ENCODE data around the gene GLIS1. TPM values are rescaled to one million over a fixed set of nuclear protein-coding genes. Genes with fewer than 3 reads are reported as not detected.

GLIS1 gene
- total and polyA plus RNA-seq, 2 experiments from 2014 or later = 0.13 to 1.3 TPM

DNA sequence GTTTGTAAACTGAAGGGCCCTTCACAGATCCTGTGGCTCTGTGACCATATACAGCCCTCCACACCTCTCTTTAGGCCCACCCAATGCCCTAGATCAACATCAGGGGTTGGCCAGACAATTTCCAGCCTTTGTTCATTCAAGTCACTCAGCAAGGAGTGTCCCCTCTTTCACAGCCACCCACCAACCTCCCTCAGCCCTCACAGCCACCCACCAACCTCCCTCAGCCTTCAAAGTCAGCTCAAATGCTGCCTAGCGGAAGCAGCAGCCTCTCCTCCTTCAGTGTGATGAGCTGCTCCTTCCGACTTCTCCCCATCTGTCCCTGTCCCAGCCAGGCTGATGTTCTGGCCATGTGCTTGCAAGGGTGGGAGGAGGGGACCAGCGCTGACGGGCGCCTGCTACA is 208.4 kb downstream of the GLIS1 start:
- 96% methylated on average over 5 of the region's 5 CpGs for WGBS (ENCODE audit: low lambda C conversion rate, missing lambda C conversion rate)
- H4K20me1 ChIP-seq (ENCODE audit: insufficient read depth, poor library complexity, severe bottlenecking) = no peaks in the 10 kb centered on the region

GRCh38 chr1:53529555-53529954 is 209.4 kb downstream of the GLIS1 start:
- H3K27me3 ChIP-seq = no peaks in the 10 kb centered on the region
- no peaks in the 10 kb centered on the region for H3K36me3 ChIP-seq (replicated peaks; ENCODE audit: insufficient read depth, low read depth)
- peaks cover 18% of the 10 kb centered on the region for H3K4me1 ChIP-seq (ENCODE audit: insufficient read depth)
- 89% methylated on average over 11 of the region's 14 CpGs for WGBS (ENCODE audit: low lambda C conversion rate, missing lambda C conversion rate)
- H3K9me3 ChIP-seq (ENCODE audit: low read depth) = no peaks in the 10 kb centered on the region
- no peak overlapping the region for H2AFZ ChIP-seq
- H3K79me2 ChIP-seq = no peaks in the 10 kb centered on the region
- H3K4me3 ChIP-seq = no peak overlapping the region
- H3K4me2 ChIP-seq = no peak overlapping the region
- no peaks in the 10 kb centered on the region for H4K20me1 ChIP-seq (ENCODE audit: insufficient read depth, poor library complexity, severe bottlenecking)
- no peaks in the 10 kb centered on the region for H3K9me2 ChIP-seq (replicated peaks; ENCODE audit: insufficient read depth)
- TF ChIP-seq EZH2 (IDR thresholded peaks at IDR 0.05; ENCODE audit: borderline replicate concordance) (no peak), EZH2phosphoT487 (IDR thresholded peaks at IDR 0.05; ENCODE audit: low read depth, severe bottlenecking, unreplicated experiment) (no peak)
- TF ChIP-seq, protein P1, sequence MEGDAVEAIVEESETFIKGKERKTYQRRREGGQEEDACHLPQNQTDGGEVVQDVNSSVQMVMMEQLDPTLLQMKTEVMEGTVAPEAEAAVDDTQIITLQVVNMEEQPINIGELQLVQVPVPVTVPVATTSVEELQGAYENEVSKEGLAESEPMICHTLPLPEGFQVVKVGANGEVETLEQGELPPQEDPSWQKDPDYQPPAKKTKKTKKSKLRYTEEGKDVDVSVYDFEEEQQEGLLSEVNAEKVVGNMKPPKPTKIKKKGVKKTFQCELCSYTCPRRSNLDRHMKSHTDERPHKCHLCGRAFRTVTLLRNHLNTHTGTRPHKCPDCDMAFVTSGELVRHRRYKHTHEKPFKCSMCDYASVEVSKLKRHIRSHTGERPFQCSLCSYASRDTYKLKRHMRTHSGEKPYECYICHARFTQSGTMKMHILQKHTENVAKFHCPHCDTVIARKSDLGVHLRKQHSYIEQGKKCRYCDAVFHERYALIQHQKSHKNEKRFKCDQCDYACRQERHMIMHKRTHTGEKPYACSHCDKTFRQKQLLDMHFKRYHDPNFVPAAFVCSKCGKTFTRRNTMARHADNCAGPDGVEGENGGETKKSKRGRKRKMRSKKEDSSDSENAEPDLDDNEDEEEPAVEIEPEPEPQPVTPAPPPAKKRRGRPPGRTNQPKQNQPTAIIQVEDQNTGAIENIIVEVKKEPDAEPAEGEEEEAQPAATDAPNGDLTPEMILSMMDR (IDR thresholded peaks at IDR 0.05; ENCODE audit: poor library complexity) = no peak
- H3K27ac ChIP-seq = no peak overlapping the region
- DNase-seq (ENCODE audit: low spot score) = no peak

More for the DNA sequence above, 208.4 kb downstream of the GLIS1 start:
- H3K9me2 ChIP-seq (replicated peaks; ENCODE audit: insufficient read depth) = no peaks in the 10 kb centered on the region
- H3K4me1 ChIP-seq (ENCODE audit: insufficient read depth) = peaks cover 18% of the 10 kb centered on the region
- no peaks in the 10 kb centered on the region for H3K79me2 ChIP-seq
- H3K36me3 ChIP-seq (replicated peaks; ENCODE audit: insufficient read depth, low read depth) = no peaks in the 10 kb centered on the region
- DNase-seq (ENCODE audit: low spot score) = no peak
- H2AFZ ChIP-seq = no peak overlapping the region
- H3K4me3 ChIP-seq = no peak overlapping the region
- no peak overlapping the region for H3K4me2 ChIP-seq
- TF ChIP-seq EZH2 (IDR thresholded peaks at IDR 0.05; ENCODE audit: borderline replicate concordance) (no peak), EZH2phosphoT487 (IDR thresholded peaks at IDR 0.05; ENCODE audit: low read depth, severe bottlenecking, unreplicated experiment) (no peak)
- TF ChIP-seq, protein P1 (IDR thresholded peaks at IDR 0.05; ENCODE audit: poor library complexity) = no peak
- no peak overlapping the region for H3K27ac ChIP-seq
- no peaks in the 10 kb centered on the region for H3K9me3 ChIP-seq (ENCODE audit: low read depth)
- H3K27me3 ChIP-seq = no peaks in the 10 kb centered on the region

- H4K20me1 ChIP-seq (ENCODE audit: insufficient read depth, poor library complexity, severe bottlenecking) = no peaks in the 10 kb centered on the region
- no peak for DNase-seq (ENCODE audit: low spot score)
- no peak for TF ChIP-seq EZH2 (IDR thresholded peaks at IDR 0.05; ENCODE audit: borderline replicate concordance)
- TF ChIP-seq, protein P1 (IDR thresholded peaks at IDR 0.05; ENCODE audit: poor library complexity) = no peak
- TF ChIP-seq EZH2phosphoT487 (IDR thresholded peaks at IDR 0.05; ENCODE audit: low read depth, severe bottlenecking, unreplicated experiment) = no peak
- H3K4me2 ChIP-seq = no peak overlapping the region
- H3K79me2 ChIP-seq = no peaks in the 10 kb centered on the region
- WGBS (ENCODE audit: low lambda C conversion rate, missing lambda C conversion rate) = 95% methylated on average over 7 of the region's 7 CpGs
- H3K9me3 ChIP-seq (ENCODE audit: low read depth) = no peaks in the 10 kb centered on the region
- no peak overlapping the region for H2AFZ ChIP-seq
- H3K27me3 ChIP-seq = no peaks in the 10 kb centered on the region
- peaks cover 18% of the 10 kb centered on the region for H3K4me1 ChIP-seq (ENCODE audit: insufficient read depth)
- H3K9me2 ChIP-seq (replicated peaks; ENCODE audit: insufficient read depth) = no peaks in the 10 kb centered on the region
- H3K27ac ChIP-seq = peak overlapping the region; percentile 36
- H3K36me3 ChIP-seq (replicated peaks; ENCODE audit: insufficient read depth, low read depth) = no peaks in the 10 kb centered on the region
- no peak overlapping the region for H3K4me3 ChIP-seq
These were observed 211.6 kb downstream of the GLIS1 start for GRCh38 chr1:53527368-53527767.
